Fibroblast of skin of abdomen (primary cell): ENCODE results near the gene MPIG6B.

Source experiments
- DNase-seq: peaks from one replicate; pipeline ENCODE4 v3.0.0-alpha.2; 2013

The MPIG6B gene

DNA sequence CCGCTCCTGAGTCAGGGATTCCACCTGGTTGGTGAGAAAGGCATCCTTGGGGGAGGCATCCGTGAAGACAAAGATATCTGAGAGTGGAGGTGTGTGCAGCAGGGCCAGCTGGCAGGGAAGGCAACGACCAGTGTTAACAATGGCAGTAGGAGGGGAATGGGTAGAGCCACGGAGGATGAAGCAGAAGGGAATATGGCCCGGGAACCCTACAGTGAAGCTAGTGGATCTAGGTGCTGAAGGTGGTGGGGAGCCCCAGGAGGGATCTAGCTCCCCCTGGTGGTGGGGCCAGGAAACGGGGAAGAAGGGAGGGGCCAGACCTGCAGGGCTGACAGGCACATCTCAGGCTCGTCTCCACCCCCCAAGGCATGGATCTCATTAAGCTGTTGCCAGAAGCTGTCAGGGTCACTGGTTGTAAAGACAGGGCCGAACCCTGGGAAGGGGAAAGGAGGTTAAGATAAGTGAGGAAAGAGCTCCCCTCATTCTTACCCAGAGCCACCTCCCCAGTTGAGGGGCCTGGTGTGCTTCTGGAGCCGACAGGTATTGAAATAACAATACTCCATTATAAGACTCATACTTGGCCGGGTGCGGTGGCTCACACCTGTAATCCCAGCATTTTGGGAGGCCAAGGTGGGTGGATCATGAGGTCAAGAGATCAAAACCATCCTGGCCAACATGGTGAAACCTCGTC is 46.7 kb downstream of the MPIG6B start:
- DNase-seq: peak; percentile 36

DNA sequence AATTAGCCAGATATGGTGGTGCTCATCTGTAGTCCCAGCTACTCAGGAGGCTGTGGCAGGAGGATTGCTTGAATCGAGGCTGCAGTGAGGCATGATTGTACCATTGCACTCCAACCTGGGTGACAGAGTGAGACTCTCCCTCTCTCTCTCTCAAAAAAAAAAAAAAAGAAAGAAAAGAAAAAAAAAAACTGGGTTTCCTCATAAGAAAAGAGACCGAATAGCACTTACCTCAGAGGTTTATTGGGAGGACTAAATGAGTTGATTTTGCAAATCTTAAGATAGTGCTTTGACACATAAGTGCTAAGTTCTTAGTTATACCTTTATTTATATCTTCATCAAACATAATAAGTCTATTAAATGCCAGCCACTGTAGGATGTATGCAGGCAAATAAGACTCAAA is 47.7 kb downstream of the MPIG6B start:
- no peak for DNase-seq

DNA sequence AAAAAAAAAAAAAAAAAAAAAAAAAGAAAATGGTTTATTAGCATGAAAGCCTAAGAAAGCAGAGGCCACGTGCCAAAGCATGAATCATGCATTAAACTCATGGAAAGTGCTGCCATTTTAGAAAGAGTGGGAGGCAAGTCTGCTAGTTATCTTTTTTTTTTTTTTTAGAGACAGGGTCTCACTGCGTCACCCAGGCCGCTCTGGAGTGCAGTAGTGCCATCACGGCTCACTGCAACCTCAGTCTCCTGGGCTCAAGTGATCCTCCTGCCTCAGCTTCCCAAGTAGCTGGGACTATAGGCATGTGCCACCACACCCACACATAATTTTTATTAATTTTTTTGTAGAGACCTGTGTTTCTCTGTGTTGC is 48.8 kb downstream of the MPIG6B start:
- DNase-seq: peak; percentile 37

DNA sequence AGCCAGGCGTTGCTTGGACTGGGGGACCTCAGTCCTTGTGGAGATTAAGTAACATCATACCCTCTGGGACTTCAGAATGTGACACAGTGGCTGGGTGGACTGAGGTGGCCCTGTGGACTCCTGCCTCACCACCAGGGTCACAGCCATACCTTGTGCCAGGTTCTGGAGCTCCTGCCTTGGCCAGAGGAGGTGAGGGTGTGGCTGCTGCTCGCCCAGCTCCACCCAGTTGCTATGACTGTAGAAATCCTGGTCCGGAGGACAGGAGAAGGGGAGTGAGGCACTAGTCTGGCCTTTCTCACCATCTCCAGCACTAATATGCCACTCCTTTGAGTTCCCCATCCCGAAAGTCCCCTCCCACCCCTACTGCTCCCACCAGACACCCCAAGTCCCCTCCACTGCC is 52.0 kb downstream of the MPIG6B start:
- DNase-seq: no peak

DNA sequence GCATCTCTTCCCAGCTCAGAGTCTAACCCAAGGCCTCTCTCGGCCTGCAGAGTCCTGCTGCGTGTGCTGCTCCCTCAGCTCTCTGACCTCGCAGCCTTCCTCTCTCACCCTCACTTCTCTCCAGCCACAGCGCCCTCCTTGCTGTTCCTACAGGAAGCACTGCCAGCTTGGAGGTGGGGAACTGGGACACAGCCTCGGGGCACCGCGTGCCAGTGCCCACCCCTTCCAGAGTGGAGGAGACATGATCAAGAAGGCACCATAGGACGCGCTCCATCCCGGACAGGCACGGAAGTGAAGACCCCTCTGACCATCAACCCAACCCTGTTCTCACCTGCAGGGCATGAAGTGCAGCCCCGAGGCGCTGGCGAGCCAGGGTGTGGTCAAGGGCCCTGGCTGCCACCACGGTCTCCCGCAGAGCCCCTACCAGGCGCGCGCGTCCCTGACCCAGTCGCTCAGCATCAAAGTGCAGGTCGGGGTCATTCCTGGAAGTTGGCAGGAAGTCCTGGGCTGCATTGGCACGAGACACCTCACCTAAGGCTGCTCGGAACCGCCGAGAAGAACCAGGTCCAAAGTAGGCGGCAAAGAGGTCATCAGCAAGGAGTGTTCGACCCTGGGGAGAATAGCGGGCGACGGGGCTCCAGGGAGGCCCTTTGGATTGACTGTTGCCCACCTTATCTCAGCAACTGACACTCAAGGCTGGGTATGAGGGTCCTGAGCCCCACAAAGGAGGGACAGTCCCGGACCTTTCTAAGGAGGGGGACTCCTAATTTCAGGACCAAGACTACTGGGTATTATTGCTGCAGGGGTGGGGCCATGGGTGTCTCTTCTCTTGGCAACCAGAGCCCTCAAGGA is 52.7 kb downstream of the MPIG6B start:
- no peak for DNase-seq
